MM.1S (cell line): ENCODE data around the gene SLC2A4RG.

ENCODE experiments used
- DNase-seq: peaks from one replicate; pipeline ENCODE4 v3.0.0-alpha.2; 2015
- H2AFZ ChIP-seq: fragments of 300-600 bp; sonication (generic); 2 replicates; pipeline ENCODE4 v1.6.0; 2016; ENCODE audit warnings: antibody characterized with exemption, low read length
- H3F3A ChIP-seq: fragments of 300-600 bp; sonication (generic); 2 replicates; pipeline ENCODE4 v1.6.1; 2016; ENCODE audit warnings: mild to moderate bottlenecking, antibody characterized with exemption, low read length, moderate library complexity, mixed read lengths; ENCODE audit not compliant: insufficient read depth
- H3K27ac ChIP-seq: fragments of 300-600 bp; sonication (generic); 2 replicates; pipeline ENCODE4 v1.5.1; 2016; ENCODE audit warnings: mild to moderate bottlenecking, low read length
- H3K27me3 ChIP-seq: fragments of 300-600 bp; sonication (generic); replicated peaks from 2 replicates; pipeline ENCODE4 v1.6.0; 2016; ENCODE audit warnings: low read length; ENCODE audit not compliant: insufficient read depth
- H3K36me3 ChIP-seq: fragments of 300-600 bp; sonication (generic); replicated peaks from 2 replicates; pipeline ENCODE4 v1.6.1; 2016; ENCODE audit warnings: mild to moderate bottlenecking, low read length, mixed read lengths; ENCODE audit not compliant: insufficient read depth
- H3K4me1 ChIP-seq: fragments of 300-600 bp; sonication (generic); 2 replicates; pipeline ENCODE4 v1.6.1; 2016; ENCODE audit warnings: low read length, mixed read lengths
- H3K4me2 ChIP-seq: fragments of 300-600 bp; sonication (generic); 2 replicates; pipeline ENCODE4 v1.6.0; 2016; ENCODE audit warnings: low read depth, low read length
- H3K4me3 ChIP-seq: fragments of 300-600 bp; sonication (generic); 2 replicates; pipeline ENCODE4 v1.5.1; 2016; ENCODE audit warnings: low read length, mixed read lengths
- H3K79me2 ChIP-seq: fragments of 300-600 bp; sonication (generic); 2 replicates; pipeline ENCODE4 v1.6.1; 2016; ENCODE audit warnings: mixed run types, low read length, mixed read lengths
- H3K9ac ChIP-seq: fragments of 300-600 bp; sonication (generic); 2 replicates; pipeline ENCODE4 v1.6.1; 2016; ENCODE audit warnings: low read length, mixed read lengths
- H3K9me2 ChIP-seq: fragments of 300-600 bp; sonication (generic); replicated peaks from 2 replicates; pipeline ENCODE4 v1.6.1; 2016; ENCODE audit warnings: mild to moderate bottlenecking, low read length, mixed read lengths; ENCODE audit not compliant: insufficient read depth
- H3K9me3 ChIP-seq: fragments of 300-600 bp; sonication (generic); replicated peaks from 2 replicates; pipeline ENCODE4 v1.6.1; 2016; ENCODE audit warnings: mild to moderate bottlenecking, low read length, mixed read lengths; ENCODE audit not compliant: insufficient read depth
- H4K20me1 ChIP-seq: fragments of 300-600 bp; sonication (generic); 2 replicates; pipeline ENCODE4 v1.6.1; 2016; ENCODE audit warnings: mild to moderate bottlenecking, low read length, moderate library complexity, mixed read lengths; ENCODE audit not compliant: insufficient read depth
- EZH2 ChIP-seq: fragments of 300-600 bp; sonication (generic); optimal IDR thresholded peaks from 2 replicates; pipeline ENCODE3; 2017; ENCODE audit warnings: low read depth, mild to moderate bottlenecking, antibody characterized with exemption, low read length, mixed read lengths
- EZH2phosphoT487 ChIP-seq: fragments of 300-600 bp; sonication (generic); IDR thresholded peaks from 2 replicates; pipeline ENCODE4 v1.6.1; 2018; ENCODE audit warnings: antibody characterized with exemption, low read length
- TF ChIP-seq, protein P1 (sequence below): fragments of 300-600 bp; sonication (generic); IDR thresholded peaks from 2 replicates; pipeline ENCODE4 v1.5.1; 2016; ENCODE audit warnings: antibody characterized with exemption, low read length, mixed read lengths

Gene SLC2A4RG

GRCh38 chr20:63746751-63747315 is 7.3 kb downstream of the SLC2A4RG start:
- H3K27ac ChIP-seq, result no peak overlapping the region
- TF ChIP-seq EZH2phosphoT487, result no peak
- TF ChIP-seq EZH2, result no peak
- TF ChIP-seq, protein P1, sequence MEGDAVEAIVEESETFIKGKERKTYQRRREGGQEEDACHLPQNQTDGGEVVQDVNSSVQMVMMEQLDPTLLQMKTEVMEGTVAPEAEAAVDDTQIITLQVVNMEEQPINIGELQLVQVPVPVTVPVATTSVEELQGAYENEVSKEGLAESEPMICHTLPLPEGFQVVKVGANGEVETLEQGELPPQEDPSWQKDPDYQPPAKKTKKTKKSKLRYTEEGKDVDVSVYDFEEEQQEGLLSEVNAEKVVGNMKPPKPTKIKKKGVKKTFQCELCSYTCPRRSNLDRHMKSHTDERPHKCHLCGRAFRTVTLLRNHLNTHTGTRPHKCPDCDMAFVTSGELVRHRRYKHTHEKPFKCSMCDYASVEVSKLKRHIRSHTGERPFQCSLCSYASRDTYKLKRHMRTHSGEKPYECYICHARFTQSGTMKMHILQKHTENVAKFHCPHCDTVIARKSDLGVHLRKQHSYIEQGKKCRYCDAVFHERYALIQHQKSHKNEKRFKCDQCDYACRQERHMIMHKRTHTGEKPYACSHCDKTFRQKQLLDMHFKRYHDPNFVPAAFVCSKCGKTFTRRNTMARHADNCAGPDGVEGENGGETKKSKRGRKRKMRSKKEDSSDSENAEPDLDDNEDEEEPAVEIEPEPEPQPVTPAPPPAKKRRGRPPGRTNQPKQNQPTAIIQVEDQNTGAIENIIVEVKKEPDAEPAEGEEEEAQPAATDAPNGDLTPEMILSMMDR, result no peak
- no peaks in the 10 kb centered on the region for H3K36me3 ChIP-seq
- H3K27me3 ChIP-seq, result 0 out of 2 replicates have a peak, but pooled peaks cover 15% of the 10 kb centered on the region
- no peak overlapping the region for H2AFZ ChIP-seq
- H3K9ac ChIP-seq, result no peak overlapping the region
- no peaks in the 10 kb centered on the region for H3K4me1 ChIP-seq
- no peaks in the 10 kb centered on the region for H4K20me1 ChIP-seq
- H3K79me2 ChIP-seq, result no peaks in the 10 kb centered on the region
- H3K4me3 ChIP-seq, result no peak overlapping the region
- no peaks in the 10 kb centered on the region for H3F3A ChIP-seq
- no peak overlapping the region for H3K4me2 ChIP-seq
- H3K9me3 ChIP-seq, result no peaks in the 10 kb centered on the region
- DNase-seq, result no peak
- H3K9me2 ChIP-seq, result no peaks in the 10 kb centered on the region

GRCh38 chr20:63747622-63748069 is 8.1 kb downstream of the SLC2A4RG start:
- H3K9ac ChIP-seq, result no peak overlapping the region

GRCh38 chr20:63748070-63748933 is 8.7 kb downstream of the SLC2A4RG start:
- Histone ChIP-seq H3K4me3 (no peak overlapping the region), H3K4me1 (no peaks in the 10 kb centered on the region), H3K9me2 (no peaks in the 10 kb centered on the region), H2AFZ (no peak overlapping the region), H3K36me3 (no peaks in the 10 kb centered on the region), H3K4me2 (no peak overlapping the region), H3K27me3 (peaks cover 23% of the 10 kb centered on the region; the same call in 1 of the 2 replicates), H3F3A (no peaks in the 10 kb centered on the region), H3K9ac (no peak overlapping the region), H3K27ac (no peak overlapping the region), H3K9me3 (no peaks in the 10 kb centered on the region), H3K79me2 (no peaks in the 10 kb centered on the region), H4K20me1 (no peaks in the 10 kb centered on the region)
- DNase-seq, result no peak
- TF ChIP-seq, protein P1, result no peak
- no peak for TF ChIP-seq EZH2phosphoT487
- no peak for TF ChIP-seq EZH2

More at GRCh38 chr20:63747622-63748069, 8.1 kb downstream of the SLC2A4RG start:
- H3K4me3 ChIP-seq, result no peak overlapping the region
- H3K9me3 ChIP-seq, result no peaks in the 10 kb centered on the region
- H3K79me2 ChIP-seq, result no peaks in the 10 kb centered on the region
- H4K20me1 ChIP-seq, result no peaks in the 10 kb centered on the region
- no peaks in the 10 kb centered on the region for H3K9me2 ChIP-seq
- H3F3A ChIP-seq, result no peaks in the 10 kb centered on the region
- no peaks in the 10 kb centered on the region for H3K4me1 ChIP-seq
- no peaks in the 10 kb centered on the region for H3K36me3 ChIP-seq
- H3K4me2 ChIP-seq, result no peak overlapping the region
- no peak overlapping the region for H3K27ac ChIP-seq
- no peak overlapping the region for H2AFZ ChIP-seq
- no peak for DNase-seq
- H3K27me3 ChIP-seq, result peaks cover 16% of the 10 kb centered on the region; the same call in 1 of the 2 replicates
- TF ChIP-seq, protein P1, result no peak
- TF ChIP-seq EZH2 (no peak), EZH2phosphoT487 (no peak)
